Erythroblast (primary cell): ENCODE data around the gene ATF7IP2.

Experiments
- GATA1 ChIP-seq: IDR thresholded peaks from 2 replicates; pipeline ENCODE4 v1.6.1; 2011; ENCODE audit warnings: low read depth, mild to moderate bottlenecking, control low read depth, low read length, moderate library complexity
- POLR2A ChIP-seq: IDR thresholded peaks from 2 replicates; pipeline ENCODE4 v1.6.1; 2011; ENCODE audit warnings: mild to moderate bottlenecking, low read length

DNA sequence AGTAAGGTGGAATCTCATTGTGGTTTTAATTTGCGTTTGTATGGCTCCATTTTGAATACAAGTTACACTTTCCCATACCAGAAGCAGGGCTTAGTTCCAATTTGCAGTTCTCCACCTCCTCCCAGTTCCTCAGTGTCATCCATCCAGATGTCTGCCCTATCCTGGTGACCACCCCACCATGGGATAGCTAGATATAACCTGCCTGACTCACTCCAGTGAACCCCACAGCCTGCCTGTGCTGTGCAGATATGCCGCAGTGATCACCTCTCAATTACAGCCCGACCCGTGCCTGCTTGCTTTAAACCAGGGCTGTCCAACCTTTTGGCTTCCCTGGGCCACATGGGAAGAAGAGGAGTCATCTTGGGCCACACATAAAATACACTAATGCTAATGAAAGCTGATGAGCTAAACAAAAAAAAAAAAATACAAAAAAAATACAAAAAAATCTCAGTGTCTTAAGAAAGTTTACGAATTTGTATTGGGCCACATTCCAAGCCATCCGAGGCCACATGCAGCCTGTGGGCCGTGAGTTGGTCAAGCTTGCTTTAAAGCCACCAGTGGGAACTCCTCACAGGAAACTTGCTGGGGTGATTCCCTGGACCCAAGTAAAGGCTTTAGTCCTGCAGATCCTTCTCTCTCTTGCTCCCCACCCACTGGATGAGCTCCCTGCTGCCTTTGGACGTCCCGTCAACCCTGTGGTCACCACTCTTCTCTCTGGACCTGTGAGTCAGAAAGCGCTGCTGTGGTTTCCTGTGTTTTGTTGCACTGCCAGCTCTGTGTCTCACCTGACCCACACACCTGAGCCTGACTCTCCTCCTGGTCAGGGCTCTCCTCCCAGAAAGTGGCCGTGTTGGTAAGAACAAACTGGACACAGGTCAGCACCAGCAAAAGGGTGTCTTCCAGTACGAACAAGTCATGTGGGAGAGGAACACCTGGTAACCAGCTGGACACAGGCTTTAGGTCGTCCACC is 111.6 kb downstream of the ATF7IP2 start:
- TF ChIP-seq POLR2A = no peak
- no peak for TF ChIP-seq GATA1
